Stimulated activated CD8-positive, alpha-beta memory T cell treated with anti-CD3 and anti-CD28 coated beads, Interleukin-7, amount 100 ng/mL, for 48 hours (primary cell): Measurements from ENCODE around the gene TMEM225B.
"Not testable (repeated sequence)": the region's sequence is repeated elsewhere in the genome, so short reads cannot be mapped to it uniquely, and the experiment has no call there.

ENCODE experiments used
- DNase-seq, 2 donors: peaks; one replicate each; pipeline ENCODE4 v3.0.0-alpha.2; 2020; ENCODE audit warnings: low read depth in 1 of 2; ENCODE audit errors: extremely low read depth in 1 of 2

TMEM225B gene

DNA sequence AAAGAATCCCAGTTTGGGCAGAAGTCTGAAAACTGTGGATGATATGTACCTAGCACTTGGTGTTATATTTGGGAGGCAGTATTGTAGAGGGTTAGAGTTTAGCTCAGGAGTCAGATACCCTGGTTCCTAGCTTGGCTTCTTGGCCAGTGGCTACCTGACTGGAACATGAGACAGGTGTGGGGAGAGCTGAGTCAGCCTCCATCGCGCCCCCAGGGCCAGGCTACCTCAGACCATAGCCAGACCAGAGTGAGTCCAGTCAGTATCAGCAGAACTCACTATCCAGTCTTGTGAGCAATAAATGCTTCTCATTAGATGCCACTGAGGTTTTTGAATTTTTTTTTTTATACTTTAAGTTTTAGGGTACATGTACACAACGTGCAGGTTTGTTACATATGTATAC is 55.7 kb downstream of the TMEM225B start:
- no peak for DNase-seq

DNA sequence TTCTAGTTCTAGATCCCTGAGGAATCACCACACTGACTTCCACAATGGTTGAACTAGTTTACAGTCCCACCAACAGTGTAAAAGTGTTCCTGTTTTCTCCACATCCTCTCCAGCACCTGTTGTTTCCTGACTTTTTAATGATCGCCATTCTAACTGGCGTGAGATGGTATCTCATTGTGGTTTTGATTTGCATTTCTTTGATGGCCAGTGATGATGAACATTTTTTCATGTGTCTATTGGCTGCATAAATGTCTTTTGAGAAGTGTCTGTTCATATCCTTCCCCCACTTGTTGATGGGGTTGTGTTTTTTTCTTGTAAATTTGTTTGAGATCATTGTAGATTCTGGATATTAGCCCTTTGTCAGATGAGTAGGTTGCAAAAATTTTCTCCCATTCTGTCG is 56.6 kb downstream of the TMEM225B start:
- DNase-seq: not testable (repeated sequence)

DNA sequence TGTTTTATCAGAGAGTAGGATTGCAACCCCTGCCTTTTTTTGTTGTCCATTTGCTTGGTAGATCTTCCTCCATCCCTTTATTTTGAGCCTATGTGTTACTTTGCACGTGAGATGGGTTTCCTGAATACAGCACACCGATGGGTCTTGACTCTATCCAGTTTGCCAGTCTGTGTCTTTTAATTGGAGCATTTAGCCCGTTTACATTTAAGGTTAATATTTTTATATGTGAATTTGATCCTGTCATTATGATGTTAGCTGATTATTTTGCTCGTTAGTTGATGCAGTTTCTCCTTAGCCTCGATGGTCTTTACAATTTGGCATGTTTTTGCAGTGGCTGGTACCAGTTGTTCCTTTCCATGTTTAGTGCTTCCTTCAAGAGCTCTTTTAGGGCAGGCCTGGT is 59.8 kb downstream of the TMEM225B start:
- DNase-seq: not testable (repeated sequence)
